Measurements from ENCODE around the gene SDHA.

DNA sequence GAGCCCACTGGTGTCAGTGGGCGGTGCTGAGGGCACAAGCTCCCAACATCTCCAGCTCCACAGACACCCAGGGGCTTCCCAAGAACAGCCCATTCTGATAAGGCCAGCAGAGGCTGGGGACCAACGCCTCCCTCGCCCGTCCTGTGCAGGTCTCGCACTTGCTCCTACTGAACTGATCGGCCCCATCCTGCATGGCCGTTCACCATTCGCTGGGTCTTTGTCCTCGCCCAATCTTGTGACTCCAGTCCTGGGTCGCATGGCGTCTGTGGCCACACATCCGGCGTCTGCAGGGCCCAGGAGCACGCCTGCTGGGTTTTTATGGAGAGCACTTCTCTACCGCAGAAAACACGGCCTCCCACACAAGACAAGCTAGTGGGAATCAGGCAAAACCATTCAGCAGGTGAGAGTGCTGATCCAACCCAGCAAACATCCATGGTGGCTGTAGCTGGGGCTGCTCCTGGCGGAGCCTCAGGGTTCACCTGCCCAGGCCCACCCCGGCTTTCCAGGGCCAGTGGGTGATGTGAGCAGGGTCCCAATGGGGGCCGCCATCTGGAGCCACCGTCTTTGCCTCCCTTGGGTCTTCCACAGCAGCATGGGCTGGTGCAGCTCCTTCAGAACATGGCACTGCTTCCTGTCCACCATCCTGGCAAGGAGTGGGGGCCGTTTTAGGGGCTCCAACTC, 19.5 kb upstream of the SDHA start:
- TF ChIP-seq, protein P1, sequence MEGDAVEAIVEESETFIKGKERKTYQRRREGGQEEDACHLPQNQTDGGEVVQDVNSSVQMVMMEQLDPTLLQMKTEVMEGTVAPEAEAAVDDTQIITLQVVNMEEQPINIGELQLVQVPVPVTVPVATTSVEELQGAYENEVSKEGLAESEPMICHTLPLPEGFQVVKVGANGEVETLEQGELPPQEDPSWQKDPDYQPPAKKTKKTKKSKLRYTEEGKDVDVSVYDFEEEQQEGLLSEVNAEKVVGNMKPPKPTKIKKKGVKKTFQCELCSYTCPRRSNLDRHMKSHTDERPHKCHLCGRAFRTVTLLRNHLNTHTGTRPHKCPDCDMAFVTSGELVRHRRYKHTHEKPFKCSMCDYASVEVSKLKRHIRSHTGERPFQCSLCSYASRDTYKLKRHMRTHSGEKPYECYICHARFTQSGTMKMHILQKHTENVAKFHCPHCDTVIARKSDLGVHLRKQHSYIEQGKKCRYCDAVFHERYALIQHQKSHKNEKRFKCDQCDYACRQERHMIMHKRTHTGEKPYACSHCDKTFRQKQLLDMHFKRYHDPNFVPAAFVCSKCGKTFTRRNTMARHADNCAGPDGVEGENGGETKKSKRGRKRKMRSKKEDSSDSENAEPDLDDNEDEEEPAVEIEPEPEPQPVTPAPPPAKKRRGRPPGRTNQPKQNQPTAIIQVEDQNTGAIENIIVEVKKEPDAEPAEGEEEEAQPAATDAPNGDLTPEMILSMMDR (IDR thresholded peaks at IDR 0.05 in 2 of 3, conservative IDR thresholded peaks at IDR 0.05 in 1 of 3; ENCODE audit: borderline replicate concordance in 1 of 3, insufficient read depth in 1 of 3, low read depth in 2 of 3, low read length in 2 of 3), result no peak
- TF ChIP-seq, protein P2, sequence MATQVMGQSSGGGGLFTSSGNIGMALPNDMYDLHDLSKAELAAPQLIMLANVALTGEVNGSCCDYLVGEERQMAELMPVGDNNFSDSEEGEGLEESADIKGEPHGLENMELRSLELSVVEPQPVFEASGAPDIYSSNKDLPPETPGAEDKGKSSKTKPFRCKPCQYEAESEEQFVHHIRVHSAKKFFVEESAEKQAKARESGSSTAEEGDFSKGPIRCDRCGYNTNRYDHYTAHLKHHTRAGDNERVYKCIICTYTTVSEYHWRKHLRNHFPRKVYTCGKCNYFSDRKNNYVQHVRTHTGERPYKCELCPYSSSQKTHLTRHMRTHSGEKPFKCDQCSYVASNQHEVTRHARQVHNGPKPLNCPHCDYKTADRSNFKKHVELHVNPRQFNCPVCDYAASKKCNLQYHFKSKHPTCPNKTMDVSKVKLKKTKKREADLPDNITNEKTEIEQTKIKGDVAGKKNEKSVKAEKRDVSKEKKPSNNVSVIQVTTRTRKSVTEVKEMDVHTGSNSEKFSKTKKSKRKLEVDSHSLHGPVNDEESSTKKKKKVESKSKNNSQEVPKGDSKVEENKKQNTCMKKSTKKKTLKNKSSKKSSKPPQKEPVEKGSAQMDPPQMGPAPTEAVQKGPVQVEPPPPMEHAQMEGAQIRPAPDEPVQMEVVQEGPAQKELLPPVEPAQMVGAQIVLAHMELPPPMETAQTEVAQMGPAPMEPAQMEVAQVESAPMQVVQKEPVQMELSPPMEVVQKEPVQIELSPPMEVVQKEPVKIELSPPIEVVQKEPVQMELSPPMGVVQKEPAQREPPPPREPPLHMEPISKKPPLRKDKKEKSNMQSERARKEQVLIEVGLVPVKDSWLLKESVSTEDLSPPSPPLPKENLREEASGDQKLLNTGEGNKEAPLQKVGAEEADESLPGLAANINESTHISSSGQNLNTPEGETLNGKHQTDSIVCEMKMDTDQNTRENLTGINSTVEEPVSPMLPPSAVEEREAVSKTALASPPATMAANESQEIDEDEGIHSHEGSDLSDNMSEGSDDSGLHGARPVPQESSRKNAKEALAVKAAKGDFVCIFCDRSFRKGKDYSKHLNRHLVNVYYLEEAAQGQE (IDR thresholded peaks at IDR 0.05; ENCODE audit: low read depth), result no peak
- TF ChIP-seq POLR2A (IDR thresholded peaks at IDR 0.05; ENCODE audit: borderline replicate concordance, extremely low read depth, insufficient read depth, insufficient read length), result no peak
- no peak for TF ChIP-seq YY1 (IDR thresholded peaks at IDR 0.05; ENCODE audit: extremely low read depth, insufficient replicate concordance, low read depth, low read length)
- TF ChIP-seq, protein P3, sequence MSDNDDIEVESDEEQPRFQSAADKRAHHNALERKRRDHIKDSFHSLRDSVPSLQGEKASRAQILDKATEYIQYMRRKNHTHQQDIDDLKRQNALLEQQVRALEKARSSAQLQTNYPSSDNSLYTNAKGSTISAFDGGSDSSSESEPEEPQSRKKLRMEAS (IDR thresholded peaks at IDR 0.05), result no peak
- TF ChIP-seq EZH2 (IDR thresholded peaks at IDR 0.05), result no peak
- TF ChIP-seq CEBPB (IDR thresholded peaks at IDR 0.05; ENCODE audit: low read depth), result no peak

Data from HCT116 (cell line).